Endometrial microvascular endothelial cells (primary cell): ENCODE data around the gene GMDS. TPM values are rescaled to one million over a fixed set of nuclear protein-coding genes. Genes with fewer than 3 reads are reported as not detected.

Experiments used
- in situ Hi-C: cut with HindIII; loops from 2 replicates; pipeline ENCODE4 v1.10.0; 2017; ENCODE audit warnings: low sequenced_read_pairs, low pct_unique_long_range_greater_than_20kb; ENCODE audit errors: inconsistent ontology term
- total RNA-seq: library from RNA; depleted of rRNA; stranded (reverse); fragments of >200 nt; gene quantifications from one replicate; pipeline ENCODE4 v1.2.3, GENCODE V29; 2015; ENCODE audit errors: inconsistent ontology term

The GMDS gene
- total RNA-seq, 1 donor from 2014 or later = 7.4 TPM

DNA sequence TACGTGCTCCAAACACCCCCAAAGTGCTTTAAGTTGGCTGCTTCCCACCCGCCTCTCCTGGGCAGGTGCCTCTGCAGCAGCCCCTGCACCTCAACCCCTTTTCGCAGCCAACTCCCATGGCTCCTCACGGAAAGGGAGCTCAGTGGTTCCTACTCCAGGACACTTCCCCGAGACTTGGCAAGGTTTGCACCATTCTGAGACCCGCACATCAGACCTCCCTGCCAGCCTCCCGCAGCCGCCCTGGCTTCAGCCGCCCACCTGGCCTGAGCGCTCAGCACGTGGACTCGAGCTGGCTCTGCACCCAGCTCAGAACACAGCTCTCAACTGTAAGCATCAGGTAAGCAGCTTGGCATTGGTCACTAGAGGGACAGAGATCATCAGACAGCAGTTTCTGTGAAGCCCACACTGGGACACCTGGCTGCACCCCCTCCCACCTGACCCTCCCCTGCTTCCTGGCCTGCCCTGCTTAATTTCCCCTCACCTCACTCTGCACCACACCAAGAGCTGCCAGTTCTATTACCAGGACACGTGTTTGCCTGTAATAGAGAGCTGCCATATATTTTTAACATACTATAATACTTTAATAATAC, 28.5 kb downstream of the GMDS start:
- in situ Hi-C loops = no loop called here

DNA sequence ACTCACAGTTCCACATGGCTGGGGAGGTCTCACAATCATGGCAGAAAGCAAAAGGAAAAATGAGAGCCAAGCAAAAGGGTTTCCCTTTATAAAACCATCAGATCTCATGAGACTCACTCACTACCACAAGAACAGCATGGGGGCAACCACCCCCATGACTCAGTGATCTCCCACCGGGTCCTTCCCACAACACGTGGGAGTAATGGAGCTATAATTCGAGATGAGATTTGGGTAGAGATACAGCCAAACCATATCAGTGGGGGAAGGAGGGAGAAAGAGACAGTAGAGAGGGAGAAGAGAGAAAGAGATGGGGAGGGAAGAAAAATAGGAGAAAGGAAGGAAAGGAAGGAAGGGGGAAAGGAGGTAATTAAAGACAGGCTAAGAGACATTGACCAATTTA, 30.1 kb downstream of the GMDS start:
- in situ Hi-C loops = no loop called here

DNA sequence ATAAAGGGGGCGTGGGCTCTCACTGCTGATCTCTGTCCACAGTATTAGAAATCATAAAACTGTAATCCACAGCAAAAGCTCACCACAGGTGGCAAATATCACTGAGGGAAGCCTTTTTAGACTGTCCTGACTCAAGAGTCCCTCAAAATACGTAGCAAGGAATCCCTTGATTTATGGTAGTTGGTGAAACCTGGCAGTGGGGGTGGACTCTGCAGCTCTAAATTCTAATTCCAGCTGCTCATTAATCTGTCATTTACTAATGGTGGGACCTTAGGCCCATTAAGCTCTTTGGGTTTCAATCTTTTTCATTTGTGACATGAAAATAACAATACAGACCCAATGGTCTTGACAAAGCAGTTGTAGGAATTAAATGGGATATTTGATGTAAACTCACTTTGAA, 32.3 kb downstream of the GMDS start:
- in situ Hi-C loops = no loop called here

DNA sequence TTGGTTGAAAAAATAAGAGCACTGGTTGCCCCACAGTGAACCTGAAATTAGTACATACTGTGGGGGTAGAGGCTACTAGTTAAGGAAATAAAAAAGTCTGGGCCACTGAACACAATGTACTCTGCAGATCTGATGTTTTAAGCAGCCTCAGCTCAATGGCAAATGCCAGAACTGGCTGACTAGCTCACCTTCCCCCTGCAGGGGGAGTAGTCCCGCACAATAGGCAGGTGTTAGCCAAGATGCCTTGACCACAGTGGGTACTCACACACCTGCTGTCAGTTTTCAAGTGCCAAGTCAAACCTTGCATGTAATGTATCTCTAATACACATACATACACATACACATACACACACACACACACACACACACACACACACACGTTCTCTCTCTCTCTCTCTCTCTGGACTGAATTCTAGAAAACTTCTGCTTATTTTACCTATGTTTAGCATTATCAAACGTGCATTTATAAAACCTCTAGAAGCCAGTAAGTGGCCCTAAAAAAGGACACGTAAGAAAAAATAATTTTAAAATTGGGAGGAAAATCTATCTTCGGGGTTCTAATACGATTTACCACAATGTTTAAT, 36.1 kb downstream of the GMDS start:
- in situ Hi-C loops = no loop called here

DNA sequence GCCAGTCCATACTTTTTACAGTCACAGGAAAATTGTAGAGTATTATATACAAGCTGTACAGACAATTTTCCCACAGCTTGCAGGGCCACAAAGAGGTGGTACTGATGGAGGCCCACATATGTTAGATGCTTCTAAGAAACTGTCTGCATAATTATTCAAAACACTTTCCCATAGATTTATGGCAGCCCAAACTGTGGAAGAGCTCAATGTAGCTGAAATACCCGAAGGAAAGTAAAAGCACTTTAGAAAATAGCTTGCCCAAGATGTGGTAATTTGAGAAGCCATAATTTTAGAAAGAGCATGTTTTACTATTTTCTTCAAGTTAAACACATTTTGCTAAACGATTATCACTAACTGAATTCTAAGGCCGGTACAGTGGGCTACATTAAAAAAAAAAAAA, 36.9 kb downstream of the GMDS start:
- in situ Hi-C loops = no loop called here

DNA sequence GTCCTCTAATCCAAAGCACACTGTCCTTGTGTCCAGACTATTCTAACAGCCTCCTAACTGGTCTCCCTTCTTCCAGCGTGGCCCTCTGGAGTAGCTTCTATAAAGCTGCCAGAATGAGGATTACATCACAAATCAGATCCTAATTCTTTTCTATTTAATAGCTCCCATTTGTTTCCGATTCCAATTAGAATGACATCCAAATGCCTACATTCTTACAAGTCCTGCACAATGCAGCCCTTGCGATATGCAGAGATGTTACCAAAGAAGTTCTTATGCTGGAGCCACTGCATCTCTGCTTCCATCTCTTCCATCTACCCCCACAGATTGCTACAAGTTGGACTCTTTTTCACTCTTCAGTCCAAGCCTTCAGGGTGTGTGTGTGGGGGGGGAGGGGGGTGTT, 40.0 kb downstream of the GMDS start:
- in situ Hi-C loops = no loop called here

DNA sequence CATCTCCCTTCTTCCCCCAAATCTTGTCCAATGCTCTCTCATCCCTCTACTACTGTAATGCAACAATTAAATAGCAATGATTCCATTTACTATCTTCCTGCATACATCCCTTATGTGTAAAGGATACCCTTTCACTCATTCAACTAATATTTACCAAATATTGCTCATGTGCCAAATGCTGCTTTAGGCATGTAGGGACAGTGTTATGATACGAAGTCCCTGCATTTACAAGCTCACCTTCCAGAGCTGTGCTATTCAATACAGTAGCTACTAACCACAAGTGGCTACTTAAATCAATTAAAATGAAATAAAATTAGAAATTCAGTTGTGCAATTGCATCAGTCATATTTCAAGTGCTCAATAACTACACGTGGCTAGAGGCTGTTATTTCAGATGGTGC, 41.1 kb downstream of the GMDS start:
- in situ Hi-C loops = no loop called here

DNA sequence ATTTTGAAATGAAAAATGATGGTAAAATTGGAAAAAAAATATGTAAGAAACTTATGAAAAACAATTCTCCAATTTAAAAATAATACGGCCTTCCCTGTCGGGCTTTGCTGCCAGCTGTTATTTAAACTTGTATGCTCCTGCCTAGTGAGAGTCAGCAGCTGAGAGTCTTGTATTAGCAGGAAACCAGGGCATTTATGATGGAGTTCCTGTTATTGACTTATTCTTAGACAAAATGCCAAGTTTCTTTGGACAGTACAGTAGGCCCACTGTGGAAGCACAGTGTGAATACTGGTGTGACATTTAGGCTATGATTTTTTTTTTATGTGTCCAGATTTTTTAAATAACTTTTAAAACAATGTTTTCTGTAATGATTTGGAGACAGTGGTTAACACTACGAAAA, 42.1 kb downstream of the GMDS start:
- in situ Hi-C loops = no loop called here

DNA sequence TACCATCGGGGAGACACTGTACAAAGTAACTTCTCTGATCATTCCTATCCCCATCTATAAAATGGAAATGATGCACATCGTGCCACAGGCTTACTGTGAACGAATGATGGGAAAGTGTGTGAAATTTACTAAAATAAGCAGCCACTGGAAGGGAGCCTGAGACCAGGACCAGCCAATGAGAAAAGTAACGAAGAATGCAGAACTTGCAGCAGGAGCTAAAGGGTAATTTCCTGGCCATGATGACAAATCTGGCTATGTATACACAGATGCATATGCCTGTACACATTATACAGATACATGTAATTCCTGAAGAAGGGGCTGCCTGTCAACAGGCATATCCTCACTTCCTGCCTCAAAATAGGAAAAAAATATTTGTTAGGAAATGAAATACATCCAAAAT, 47.4 kb downstream of the GMDS start:
- in situ Hi-C loops = loop anchor here (5.0 kb wide), 1 partner anchor 96 kb away; no protein-coding TSS in a partner anchor

DNA sequence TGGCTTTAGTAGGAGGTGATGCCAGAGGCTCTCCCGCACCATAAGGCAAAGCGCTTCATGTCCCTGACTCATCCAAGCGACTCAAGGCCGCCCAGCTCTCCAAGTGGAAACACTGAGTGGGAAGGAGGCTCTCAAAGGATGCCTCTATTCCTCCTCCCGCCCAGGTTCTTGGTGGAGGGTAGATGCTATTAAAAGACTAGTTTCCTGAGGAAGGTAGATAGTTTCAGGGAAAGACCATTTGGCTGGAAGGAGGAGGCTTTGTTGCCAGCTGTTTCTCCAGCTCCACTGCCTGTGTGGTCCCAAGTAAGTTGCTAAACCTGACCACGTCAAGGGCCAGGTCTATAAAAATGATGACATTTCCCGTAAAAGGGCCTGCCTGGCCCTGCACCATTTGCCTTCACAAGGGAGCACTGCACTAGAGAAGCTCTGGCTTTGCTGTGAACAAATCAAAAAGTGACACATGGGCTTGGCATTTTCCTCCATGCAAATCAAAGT, 48.2 kb downstream of the GMDS start:
- in situ Hi-C loops = loop anchor here (5.0 kb wide), 1 partner anchor 95 kb away; no protein-coding TSS in a partner anchor

DNA sequence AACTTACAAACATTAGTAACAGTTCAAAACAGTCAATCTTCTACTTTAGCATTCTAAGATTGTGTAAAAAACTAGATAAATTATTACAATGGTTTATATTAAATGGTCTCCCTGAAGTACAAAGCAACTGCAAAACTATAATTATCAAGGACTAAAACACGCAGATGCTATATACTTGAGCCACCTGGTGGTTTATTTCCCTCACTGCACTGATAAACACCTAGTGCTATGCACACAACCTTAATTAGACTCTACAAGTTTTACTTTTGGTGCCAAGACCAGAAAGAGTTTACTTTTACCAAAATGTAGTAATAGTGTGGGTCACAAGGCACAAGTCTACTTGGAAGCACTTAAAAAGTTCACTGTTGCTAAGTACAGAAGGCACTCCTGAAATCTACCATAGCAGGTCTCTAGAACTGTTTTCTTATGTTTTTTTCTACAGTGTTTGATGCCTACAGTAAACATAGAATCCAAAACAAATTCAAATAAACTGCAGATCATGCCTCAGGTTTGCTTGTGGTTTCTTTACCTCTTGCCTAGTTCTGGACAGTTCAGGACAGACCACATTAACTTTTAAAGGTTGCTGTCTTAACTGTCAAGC, 49.2 kb downstream of the GMDS start:
- in situ Hi-C loops = loop anchor here (5.0 kb wide), 1 partner anchor 94 kb away; no protein-coding TSS in a partner anchor

DNA sequence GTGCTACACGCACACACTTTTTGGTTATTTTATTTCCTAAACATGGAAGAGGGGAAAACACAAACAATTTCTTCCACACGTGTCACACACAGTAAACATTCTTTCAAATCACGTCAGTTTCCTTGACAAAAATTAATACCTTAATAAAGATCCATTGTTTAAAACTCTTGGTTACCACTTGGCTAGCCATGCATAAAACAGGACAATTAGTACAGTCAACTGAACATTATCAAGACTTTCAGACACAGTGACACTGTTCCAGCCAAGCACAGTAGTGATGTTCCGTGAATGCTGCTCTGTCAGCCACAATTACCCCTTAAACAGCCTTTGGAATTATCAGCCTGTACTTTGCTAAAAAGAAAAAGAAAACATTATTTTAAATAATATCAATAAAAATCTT, 50.8 kb downstream of the GMDS start:
- in situ Hi-C loops = loop anchor here (5.0 kb wide), 1 partner anchor 92 kb away; no protein-coding TSS in a partner anchor

DNA sequence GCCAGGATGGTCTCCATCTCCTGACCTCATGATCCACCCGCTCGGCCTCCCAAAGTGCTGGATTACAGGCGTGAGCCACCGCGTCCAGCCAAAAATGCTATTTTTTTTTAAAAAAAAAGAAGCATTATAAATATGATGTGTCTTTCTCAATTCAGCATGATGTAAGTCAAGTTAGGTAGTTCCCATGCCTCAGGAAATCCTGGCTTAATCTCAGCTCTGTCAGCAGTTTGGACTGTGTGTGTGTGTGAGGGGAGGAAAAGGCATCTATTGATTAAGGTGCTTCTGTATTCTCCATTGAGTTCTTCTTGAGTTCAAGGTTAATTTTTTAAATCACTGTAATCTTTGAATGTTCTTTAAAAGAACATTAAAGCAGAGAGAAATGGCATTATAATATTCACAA, 51.5 kb downstream of the GMDS start:
- in situ Hi-C loops = no loop called here

DNA sequence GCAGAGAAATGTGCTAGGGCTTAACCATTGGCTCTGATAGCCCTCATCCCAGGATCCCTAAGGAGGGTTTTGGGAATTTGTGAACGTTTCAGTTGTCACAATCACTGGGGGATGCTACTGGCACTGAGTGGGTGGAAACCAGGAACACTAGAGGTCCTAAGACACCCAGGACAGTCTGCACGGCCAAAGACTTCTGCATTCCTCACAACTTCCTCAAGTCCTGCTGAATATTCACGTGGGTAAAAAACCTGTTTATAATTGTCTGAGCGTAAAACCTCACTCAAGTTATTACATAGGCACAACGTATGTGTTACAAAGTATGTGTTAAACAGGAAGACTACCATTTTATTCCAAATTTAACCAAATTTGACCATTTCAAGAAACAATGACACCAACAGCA, 52.4 kb downstream of the GMDS start:
- in situ Hi-C loops = no loop called here

DNA sequence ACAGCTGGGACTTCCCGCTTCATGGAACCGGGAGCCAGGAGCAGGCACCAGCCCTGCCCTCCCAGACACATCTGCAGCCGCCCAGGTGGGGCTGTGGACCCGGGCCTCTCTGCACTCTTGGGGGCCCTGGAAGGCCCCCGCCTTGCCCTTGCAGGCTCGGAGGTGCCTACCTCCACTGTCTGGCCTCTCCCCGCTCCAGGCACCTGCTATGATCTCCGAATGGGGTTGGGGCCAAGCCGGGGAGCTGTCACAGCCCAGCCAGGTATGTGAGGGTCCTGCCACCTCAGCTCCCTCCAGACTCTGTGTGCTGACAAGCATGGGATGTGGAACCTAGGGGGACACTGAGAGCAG, 54.0 kb downstream of the GMDS start:
- in situ Hi-C loops = no loop called here

DNA sequence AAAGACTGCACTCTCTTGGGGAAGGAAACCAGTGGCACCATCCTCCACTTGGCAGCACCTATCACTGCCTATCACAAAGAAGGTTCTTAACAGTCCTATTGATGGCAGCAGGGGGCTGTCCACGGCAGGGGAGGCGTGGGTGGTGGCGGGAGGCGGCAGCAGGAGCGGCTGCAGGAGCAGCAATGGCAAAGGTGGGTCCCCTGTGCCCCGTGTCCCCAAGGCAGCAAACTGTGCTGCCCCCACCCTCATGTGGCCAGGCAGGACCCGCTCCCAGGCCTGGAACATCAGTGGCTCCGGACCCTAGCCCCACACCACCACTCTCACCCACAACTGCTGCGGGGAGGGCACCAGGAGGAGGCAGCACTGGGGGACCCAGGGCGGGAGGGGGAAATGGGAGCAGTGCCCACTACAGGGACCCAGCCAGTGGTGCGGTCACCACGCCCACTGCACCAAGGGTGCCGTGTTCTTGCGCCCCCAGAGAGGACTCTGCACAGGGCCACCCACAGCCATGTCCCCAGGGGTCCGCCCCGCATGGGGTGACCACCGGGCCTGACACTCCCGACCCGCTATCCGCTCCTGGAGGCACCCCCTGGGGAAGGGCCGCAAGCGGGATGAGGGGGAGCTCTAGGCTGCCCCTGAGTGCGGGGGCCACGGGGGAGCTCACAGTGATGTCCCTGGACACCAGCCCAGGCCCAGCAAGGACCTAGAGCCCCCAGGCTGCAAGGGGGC, 54.6 kb downstream of the GMDS start:
- in situ Hi-C loops = no loop called here

DNA sequence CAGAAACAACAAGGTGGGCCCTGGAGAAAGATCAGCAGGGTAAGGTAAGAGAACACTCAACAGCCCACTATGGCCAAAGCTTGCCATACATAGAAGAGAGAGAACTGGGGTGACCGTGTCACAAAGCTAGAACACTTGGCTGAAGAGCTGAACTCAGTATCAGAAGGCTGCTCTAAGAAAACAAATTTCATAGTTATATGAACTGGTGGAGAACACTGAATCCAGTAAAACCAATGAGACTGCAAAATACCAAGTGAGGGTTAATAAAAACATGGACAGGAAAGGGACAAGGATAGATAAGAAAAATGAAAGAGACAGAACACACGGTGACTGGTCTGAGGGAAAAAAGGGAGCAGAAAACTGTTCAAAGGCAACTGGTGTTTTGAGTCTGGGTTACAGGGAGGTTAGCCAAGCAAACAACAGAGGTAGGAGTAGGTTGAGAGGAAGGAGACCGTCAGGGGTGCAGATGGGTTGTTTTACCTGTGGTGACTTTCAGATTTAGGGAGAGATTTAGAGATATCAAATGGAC, 56.5 kb downstream of the GMDS start:
- in situ Hi-C loops = no loop called here

DNA sequence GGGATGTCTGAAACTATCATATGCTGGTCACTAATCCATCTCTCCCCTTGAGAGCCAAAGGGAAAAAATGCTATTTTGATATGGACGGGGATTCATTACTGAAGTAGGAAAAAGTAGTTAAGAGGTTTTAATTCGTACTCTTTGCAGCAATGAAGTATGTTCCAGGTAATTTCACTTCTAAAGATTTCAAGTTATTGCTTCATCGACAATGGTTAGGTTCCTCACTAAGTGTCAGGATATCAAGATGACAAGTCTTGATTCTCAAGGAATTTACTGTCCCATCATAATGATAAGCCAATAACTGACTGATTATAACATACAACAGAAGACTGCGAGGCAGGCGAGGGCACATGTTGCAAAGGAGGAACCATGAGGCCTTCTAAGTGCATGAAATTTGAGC, 57.0 kb downstream of the GMDS start:
- in situ Hi-C loops = no loop called here

DNA sequence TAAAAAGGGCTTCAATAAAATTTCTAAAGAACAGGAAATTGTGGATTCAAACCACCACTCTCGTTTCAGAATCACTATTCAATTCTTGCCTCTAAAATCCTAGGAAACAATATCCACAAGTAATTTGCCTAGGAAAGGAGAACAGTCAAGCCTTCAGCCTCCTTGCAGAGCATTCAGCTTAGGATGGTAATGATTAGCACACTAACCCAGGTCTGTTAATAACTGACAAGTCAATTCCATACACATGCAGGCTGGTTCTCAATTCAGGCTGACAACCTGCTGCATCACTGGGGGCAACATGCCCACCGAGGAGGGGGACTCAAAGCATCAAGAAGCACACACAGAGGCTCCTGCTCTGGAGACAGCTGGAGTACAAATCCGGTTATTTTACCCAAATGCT, 57.6 kb downstream of the GMDS start:
- in situ Hi-C loops = no loop called here

DNA sequence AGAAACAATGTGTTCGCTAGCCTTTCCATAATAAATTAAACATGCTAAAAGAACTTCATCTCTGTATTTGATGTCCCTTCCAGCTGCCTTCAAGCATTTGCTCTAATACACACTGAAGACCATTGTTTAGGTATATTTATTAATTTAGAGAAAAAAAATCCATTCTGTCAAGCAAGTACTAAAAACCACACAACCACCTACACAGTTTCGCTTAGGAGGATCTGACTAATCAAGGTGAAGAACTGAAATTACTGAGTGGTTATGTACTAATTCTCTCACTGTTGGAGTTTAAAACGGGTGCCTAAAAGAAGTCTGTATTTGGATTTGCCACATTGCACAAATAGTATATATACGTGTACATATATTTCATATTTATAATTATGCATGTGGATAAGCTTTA, 58.9 kb downstream of the GMDS start:
- in situ Hi-C loops = no loop called here
